Mononuclear cell (primary cell): ENCODE results near the gene SLC5A2. TPM values are rescaled to one million over a fixed set of nuclear protein-coding genes. Genes with fewer than 3 reads are reported as not detected.
"Not testable (repeated sequence)": the region's sequence is repeated elsewhere in the genome, so short reads cannot be mapped to it uniquely, and the experiment has no call there.

Experiments used
- H3K27me3 ChIP-seq: 2 replicates; pipeline ENCODE4 v1.6.0; 2011; ENCODE audit warnings: low read length, control low read depth; ENCODE audit not compliant: insufficient read depth
- H3K4me1 ChIP-seq: 2 replicates; pipeline ENCODE4 v1.5.1; 2011; ENCODE audit warnings: mild to moderate bottlenecking, low read length, control low read depth; ENCODE audit not compliant: insufficient read depth
- H3K4me3 ChIP-seq: 2 replicates; pipeline ENCODE4 v1.5.1; 2011; ENCODE audit warnings: mild to moderate bottlenecking, low read length, moderate library complexity
- H3K9me3 ChIP-seq: 2 replicates; pipeline ENCODE4 v1.5.1; 2011; ENCODE audit warnings: low read depth, mild to moderate bottlenecking, control low read depth, low read length
- total RNA-seq: library from RNA; depleted of rRNA; stranded (reverse); fragments of >200 nt; gene quantifications from one replicate; pipeline ENCODE4 v1.2.3, GENCODE V29; 2012

The SLC5A2 gene
- total RNA-seq = 0.42 TPM

DNA sequence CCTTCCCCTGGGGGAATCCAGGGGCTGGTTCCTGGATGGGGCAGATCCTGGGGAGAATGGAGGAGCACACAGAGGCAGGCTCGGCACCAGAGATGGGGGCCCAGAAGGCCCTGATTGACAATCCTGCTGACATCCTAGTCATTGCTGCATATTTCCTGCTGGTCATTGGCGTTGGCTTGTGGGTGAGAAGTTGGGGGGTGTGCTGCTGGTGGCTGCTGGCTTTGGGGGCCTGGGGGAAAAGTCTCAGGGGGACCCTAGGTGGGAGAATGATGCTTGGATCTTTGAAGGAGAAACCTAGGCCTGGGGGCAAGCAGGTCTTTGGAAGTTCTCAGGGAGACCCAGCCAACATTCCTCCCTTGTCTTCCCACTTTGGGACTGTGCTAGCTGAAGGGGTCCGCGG is at the start of gene SLC5A2:
SLC5A2 (plus strand) TSS at position 43 of the 400 bp plus-strand sequence; CDS start at position 57, 14 bp downstream.
- Histone ChIP-seq H3K4me1 (peaks cover 16% of the 10 kb centered on the region), H3K27me3 (no peaks in the 10 kb centered on the region), H3K4me3 (no peak within 1 kb of the TSS), H3K9me3 (no peaks in the 10 kb centered on the region)

GRCh38 chr16:31435341-31436220 is 47.3 kb upstream of the SLC5A2 start:
- no peaks in the 10 kb centered on the region for H3K4me1 ChIP-seq
- no peaks in the 10 kb centered on the region for H3K9me3 ChIP-seq
- H3K27me3 ChIP-seq = no peaks in the 10 kb centered on the region
- no peak overlapping the region for H3K4me3 ChIP-seq

GRCh38 chr16:31436221-31437045 is 46.5 kb upstream of the SLC5A2 start:
- Histone ChIP-seq H3K4me3 (no peak overlapping the region), H3K9me3 (no peaks in the 10 kb centered on the region), H3K4me1 (no peaks in the 10 kb centered on the region), H3K27me3 (no peaks in the 10 kb centered on the region)

DNA sequence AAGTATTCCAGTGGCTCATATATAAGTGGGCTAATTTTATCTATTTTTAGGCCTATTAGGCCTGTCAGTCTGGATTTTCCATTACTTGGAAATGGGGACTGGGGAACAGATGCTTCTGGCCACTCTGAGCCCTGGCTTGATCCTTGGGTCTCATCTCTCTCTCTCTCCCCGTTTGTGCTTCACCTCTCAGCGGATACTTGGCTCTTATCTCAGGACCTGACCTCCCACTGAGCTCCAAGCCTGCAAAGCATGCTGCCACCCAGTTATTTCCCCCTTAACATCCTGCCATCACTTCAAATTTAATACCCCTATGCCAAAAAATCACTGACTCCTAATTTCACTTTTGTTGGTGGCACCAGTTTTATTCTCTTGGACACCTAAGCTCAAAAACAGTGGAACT is 44.5 kb upstream of the SLC5A2 start:
- no peak overlapping the region for H3K4me3 ChIP-seq
- H3K4me1 ChIP-seq = peaks cover 7% of the 10 kb centered on the region
- no peaks in the 10 kb centered on the region for H3K9me3 ChIP-seq
- H3K27me3 ChIP-seq = no peaks in the 10 kb centered on the region

- H3K27me3 ChIP-seq, H3K4me1 ChIP-seq, H3K4me3 ChIP-seq, H3K9me3 ChIP-seq: not testable (repeated sequence)
These were observed 43.9 kb upstream of the SLC5A2 start for GRCh38 chr16:31439023-31439422.

- no peak overlapping the region for H3K4me3 ChIP-seq
- H3K27me3 ChIP-seq = no peaks in the 10 kb centered on the region
- H3K9me3 ChIP-seq = no peaks in the 10 kb centered on the region
- H3K4me1 ChIP-seq = peaks cover 7% of the 10 kb centered on the region
These were observed 43.4 kb upstream of the SLC5A2 start for GRCh38 chr16:31439519-31439918.

GRCh38 chr16:31440516-31441184 is 42.3 kb upstream of the SLC5A2 start:
- no peaks in the 10 kb centered on the region for H3K9me3 ChIP-seq
- H3K4me3 ChIP-seq = no peak overlapping the region

GRCh38 chr16:31441956-31442355 is 41.0 kb upstream of the SLC5A2 start:
- Histone ChIP-seq H3K4me1 (peaks cover 7% of the 10 kb centered on the region), H3K4me3 (no peak overlapping the region), H3K9me3 (no peaks in the 10 kb centered on the region), H3K27me3 (no peaks in the 10 kb centered on the region)

More at GRCh38 chr16:31440516-31441184, 42.3 kb upstream of the SLC5A2 start:
- H3K27me3 ChIP-seq = no peaks in the 10 kb centered on the region
- H3K4me1 ChIP-seq = peaks cover 7% of the 10 kb centered on the region

DNA sequence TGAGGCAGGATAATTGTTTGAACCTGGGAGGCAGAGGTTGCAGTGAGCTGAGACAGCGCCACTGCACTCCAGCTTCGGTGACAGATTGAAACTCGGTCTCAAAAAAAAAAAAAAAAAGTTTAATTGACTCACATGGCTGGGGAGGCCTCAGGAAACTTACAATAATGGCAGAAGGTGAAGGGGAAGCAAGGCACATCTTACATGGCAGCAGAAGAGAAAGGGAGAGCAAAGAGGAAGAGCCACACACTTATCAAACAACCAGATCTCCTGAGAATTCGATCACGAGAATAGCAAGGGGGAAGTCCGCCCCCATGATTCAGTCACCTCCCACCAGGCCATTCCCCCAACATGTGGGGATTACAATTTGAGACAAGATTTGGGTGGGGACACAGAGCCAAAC is 37.0 kb upstream of the SLC5A2 start:
- not testable (repeated sequence) for H3K4me3 ChIP-seq, H3K9me3 ChIP-seq, H3K4me1 ChIP-seq, H3K27me3 ChIP-seq

- no peaks in the 10 kb centered on the region for H3K27me3 ChIP-seq
- no peak overlapping the region for H3K4me3 ChIP-seq
- no peaks in the 10 kb centered on the region for H3K9me3 ChIP-seq
- H3K4me1 ChIP-seq = peaks cover 28% of the 10 kb centered on the region
These were observed 31.7 kb upstream of the SLC5A2 start for GRCh38 chr16:31451201-31451600.

DNA sequence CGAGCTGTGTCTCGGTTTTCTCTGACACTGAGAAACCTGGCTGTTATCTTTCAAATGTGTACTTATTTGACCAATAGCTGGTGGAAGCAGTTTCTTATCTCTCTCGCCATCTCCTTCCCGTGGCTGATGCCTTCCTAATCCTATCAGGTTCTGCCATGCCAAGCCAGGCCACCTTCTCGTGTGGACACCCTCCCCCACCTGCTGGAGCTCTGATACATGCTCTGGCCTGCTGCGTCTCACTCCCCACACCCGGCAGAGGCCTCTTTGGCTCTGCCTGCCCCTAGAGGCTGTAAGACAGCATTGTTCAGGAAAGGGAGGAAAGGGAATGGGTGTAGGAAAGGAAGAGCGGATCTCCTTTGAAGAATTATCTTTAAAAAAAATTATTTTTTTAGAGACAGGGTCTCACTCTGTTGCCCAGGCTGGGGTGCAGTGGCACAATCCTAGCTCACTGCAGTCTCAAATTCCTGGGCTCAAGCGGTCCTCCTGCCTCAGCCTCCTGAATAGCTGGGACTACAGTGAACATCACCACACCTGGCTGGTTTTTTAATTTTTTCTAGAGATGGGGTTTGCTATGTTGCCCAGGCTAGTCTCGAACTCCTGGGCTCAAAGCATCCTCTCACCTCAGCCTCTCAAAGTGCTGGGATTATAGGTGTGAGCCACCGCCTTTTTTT is 31.1 kb upstream of the SLC5A2 start:
- Histone ChIP-seq H3K27me3 (no peaks in the 10 kb centered on the region), H3K9me3 (no peaks in the 10 kb centered on the region), H3K4me3 (no peak overlapping the region), H3K4me1 (peaks cover 34% of the 10 kb centered on the region)

GRCh38 chr16:31452631-31453106 is 30.3 kb upstream of the SLC5A2 start:
- H3K4me1 ChIP-seq = peaks cover 43% of the 10 kb centered on the region
- H3K9me3 ChIP-seq = no peaks in the 10 kb centered on the region
- H3K27me3 ChIP-seq = no peaks in the 10 kb centered on the region
- H3K4me3 ChIP-seq = no peak overlapping the region

GRCh38 chr16:31453255-31454204 is 29.4 kb upstream of the SLC5A2 start:
- no peaks in the 10 kb centered on the region for H3K9me3 ChIP-seq
- peaks cover 52% of the 10 kb centered on the region for H3K4me1 ChIP-seq
- no peaks in the 10 kb centered on the region for H3K27me3 ChIP-seq
- H3K4me3 ChIP-seq = no peak overlapping the region
